SIG-M5 treated with dmso at 0.1 percent for 504 hours (cell line): ENCODE results near the gene HEG1.
A peak's percentile ranks its signal among the peaks of the same experiment; 100 is the strongest.
"Not testable (repeated sequence)": the region's sequence is repeated elsewhere in the genome, so short reads cannot be mapped to it uniquely, and the experiment has no call there.

ENCODE experiments used
- DNase-seq: peaks from one replicate; lab custom pipeline; 2025; ENCODE audit not compliant: unreplicated experiment; lab: John Stamatoyannopoulos, UW

Gene HEG1

GRCh38 chr3:124963755-124964154, 92.0 kb downstream of the HEG1 start:
- DNase-seq: no peak

- DNase-seq: no peak
Observed at GRCh38 chr3:124962403-124962940, 93.3 kb downstream of the HEG1 start.

- DNase-seq: no peak
Observed at GRCh38 chr3:124960698-124961097, 95.1 kb downstream of the HEG1 start.

- no peak for DNase-seq
Observed at GRCh38 chr3:124960105-124960504, 95.7 kb downstream of the HEG1 start.

- not testable (repeated sequence) for DNase-seq
Observed at GRCh38 chr3:124957951-124958350, 97.8 kb downstream of the HEG1 start.

GRCh38 chr3:124952282-124952855, 103.4 kb downstream of the HEG1 start:
- DNase-seq: no peak

GRCh38 chr3:124951511-124952281, 104.1 kb downstream of the HEG1 start:
- no peak for DNase-seq

GRCh38 chr3:124950026-124950425, 105.8 kb downstream of the HEG1 start:
- no peak for DNase-seq

GRCh38 chr3:124942613-124943012, 113.2 kb downstream of the HEG1 start:
- DNase-seq: no peak

- peak; percentile 16 for DNase-seq
Observed at GRCh38 chr3:124941771-124942170, 114.0 kb downstream of the HEG1 start.

GRCh38 chr3:124939661-124940060, 116.1 kb downstream of the HEG1 start:
- DNase-seq: no peak

GRCh38 chr3:124938896-124939295, 116.9 kb downstream of the HEG1 start:
- DNase-seq: no peak

GRCh38 chr3:124937049-124937448, 118.7 kb downstream of the HEG1 start:
- no peak for DNase-seq

- DNase-seq: no peak
Observed at GRCh38 chr3:124935794-124936542, 119.8 kb downstream of the HEG1 start.

- DNase-seq: no peak
Observed at GRCh38 chr3:124935264-124935663, 120.5 kb downstream of the HEG1 start.

GRCh38 chr3:124934577-124934976, 121.2 kb downstream of the HEG1 start, which contains the start of gene MUC13:
Gene MUC13, minus strand, starts transcription at chr3:124934751. Its CDS starts 39 bp downstream, at chr3:124934712.
- no peak for DNase-seq

GRCh38 chr3:124928333-124929202, 127.2 kb downstream of the HEG1 start:
- DNase-seq: peak; percentile 62

- no peak for DNase-seq
Observed at GRCh38 chr3:124927574-124928045, 128.2 kb downstream of the HEG1 start.

- DNase-seq: peak; percentile 56
Observed at GRCh38 chr3:124926426-124927101, 129.2 kb downstream of the HEG1 start.

GRCh38 chr3:124924741-124925140, 131.1 kb downstream of the HEG1 start:
- DNase-seq: no peak
